VCaP (cell line): ENCODE data around the gene KYAT1.

Experiments
- H3K27ac ChIP-seq: fragments of 450-650 bp; 2 replicates; pipeline ENCODE4 v1.5.1; 2017
- TF ChIP-seq, protein P1 (sequence below): fragments of 450-650 bp; conservative IDR thresholded peaks from 2 replicates; pipeline ENCODE4 v1.5.1; 2017; ENCODE audit warnings: mild to moderate bottlenecking, moderate library complexity

The KYAT1 gene

DNA sequence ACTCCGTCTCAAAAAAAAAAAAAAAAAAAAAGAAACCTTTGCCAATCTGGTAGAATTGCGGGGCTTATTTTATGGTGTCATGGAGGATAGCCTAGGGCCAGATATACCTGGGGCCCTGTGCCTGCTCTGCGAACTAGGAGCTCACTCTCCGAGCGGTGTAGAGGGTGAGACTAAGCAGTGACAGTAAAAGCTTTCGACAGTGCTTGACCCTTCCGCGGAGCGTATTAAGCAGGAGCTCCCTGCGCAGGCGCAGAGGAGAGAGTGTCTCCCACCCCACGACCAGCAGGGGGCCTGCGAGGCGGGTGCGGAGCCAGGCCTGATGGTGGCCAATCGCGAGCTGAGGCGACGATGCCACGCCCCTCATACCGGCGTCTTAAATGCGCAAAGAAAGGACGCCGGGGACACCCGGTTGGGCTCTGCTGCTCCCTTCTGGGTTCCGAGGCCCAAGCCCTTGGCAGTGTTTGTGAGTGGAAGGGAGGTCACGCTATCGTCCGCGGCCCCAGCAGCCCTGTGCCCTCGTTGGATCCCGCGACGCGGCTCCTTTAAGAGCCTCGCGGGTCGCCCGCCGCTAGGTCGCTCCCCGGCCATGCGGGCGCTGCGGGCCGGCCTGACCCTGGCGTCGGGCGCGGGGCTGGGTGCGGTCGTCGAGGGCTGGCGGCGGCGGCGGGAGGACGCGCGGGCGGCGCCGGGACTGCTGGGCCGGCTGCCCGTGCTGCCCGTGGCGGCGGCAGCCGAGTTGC lies 63.5 kb downstream of the KYAT1 start, which contains the start of gene ENDOG:
TSS of gene ENDOG (plus strand) at position 402 of the 740 bp plus-strand sequence. CDS start at position 587, 185 bp downstream.
- TF ChIP-seq, protein P1, sequence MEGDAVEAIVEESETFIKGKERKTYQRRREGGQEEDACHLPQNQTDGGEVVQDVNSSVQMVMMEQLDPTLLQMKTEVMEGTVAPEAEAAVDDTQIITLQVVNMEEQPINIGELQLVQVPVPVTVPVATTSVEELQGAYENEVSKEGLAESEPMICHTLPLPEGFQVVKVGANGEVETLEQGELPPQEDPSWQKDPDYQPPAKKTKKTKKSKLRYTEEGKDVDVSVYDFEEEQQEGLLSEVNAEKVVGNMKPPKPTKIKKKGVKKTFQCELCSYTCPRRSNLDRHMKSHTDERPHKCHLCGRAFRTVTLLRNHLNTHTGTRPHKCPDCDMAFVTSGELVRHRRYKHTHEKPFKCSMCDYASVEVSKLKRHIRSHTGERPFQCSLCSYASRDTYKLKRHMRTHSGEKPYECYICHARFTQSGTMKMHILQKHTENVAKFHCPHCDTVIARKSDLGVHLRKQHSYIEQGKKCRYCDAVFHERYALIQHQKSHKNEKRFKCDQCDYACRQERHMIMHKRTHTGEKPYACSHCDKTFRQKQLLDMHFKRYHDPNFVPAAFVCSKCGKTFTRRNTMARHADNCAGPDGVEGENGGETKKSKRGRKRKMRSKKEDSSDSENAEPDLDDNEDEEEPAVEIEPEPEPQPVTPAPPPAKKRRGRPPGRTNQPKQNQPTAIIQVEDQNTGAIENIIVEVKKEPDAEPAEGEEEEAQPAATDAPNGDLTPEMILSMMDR = peak; percentile 96
- peak within 1 kb of the TSS; percentile 89 for H3K27ac ChIP-seq

DNA sequence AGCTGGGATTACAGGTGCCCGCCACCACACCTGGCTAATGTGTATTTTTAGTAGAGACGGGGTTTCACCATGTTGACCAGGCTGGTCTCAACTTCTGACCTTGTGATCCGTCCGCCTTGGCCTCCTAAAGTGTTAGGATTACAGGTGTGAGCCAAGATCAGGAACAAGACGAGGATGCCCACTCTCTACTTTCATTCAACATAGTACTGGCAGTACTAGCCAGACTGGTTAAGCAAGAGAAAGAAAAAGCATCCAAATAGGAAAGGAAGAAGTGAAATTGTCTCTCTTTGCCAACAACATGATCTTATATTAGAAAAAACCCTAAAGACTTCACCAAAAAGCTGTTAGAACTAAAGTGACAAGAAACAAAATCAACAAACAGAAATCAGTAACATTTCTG lies 70.9 kb downstream of the KYAT1 start:
- TF ChIP-seq, protein P1 = no peak
- H3K27ac ChIP-seq = peak overlapping the region; percentile 7

DNA sequence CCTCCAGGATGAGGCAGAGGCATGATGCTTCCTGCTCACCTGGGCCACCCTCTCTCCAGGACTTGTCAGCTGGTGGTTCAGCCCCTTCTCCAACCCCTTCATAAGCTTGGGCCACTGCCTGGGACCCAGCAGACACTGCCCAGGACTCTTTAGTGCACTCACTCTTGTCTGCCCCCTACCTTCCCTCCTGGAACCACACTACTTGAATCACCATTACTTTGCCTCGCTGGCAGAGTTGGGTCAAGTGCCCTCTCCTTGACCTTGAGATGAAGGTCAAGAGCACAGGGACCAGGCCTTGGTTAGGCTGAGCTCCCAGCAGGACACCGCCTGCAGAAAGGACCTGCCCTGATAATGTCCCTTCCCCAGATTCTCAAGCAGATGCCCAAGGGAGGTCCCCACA lies 71.9 kb downstream of the KYAT1 start:
- TF ChIP-seq, protein P1 = no peak
- H3K27ac ChIP-seq = no peak overlapping the region

DNA sequence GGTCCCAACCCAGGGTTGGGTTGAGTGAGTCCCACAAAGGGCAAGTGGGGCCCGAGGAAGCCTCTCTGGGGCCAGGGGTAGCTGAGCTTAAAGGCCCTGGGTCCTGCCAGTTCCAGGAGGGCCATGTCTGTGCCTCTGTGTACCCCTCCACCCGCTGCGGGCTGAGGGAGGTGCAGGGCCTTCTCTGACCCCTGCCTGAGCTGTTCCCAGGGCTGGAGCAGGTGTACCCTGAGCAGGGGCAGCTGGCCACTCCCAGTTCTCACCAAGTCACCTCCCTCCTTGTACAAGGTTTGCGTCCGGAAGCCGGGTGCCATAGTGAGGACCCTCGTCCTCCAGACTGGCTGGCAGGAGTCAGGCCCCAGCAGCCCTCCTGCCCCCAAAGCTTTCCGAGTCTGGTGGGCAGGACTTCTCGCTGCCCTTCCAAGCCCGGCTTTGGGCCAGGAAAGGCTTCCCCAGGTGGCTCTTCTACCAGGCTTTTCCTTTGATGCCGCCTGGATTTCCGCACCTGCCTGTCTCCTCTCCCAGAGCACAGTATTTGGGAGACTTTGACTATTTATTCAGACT lies 72.6 kb downstream of the KYAT1 start:
- TF ChIP-seq, protein P1 = no peak
- no peak overlapping the region for H3K27ac ChIP-seq

DNA sequence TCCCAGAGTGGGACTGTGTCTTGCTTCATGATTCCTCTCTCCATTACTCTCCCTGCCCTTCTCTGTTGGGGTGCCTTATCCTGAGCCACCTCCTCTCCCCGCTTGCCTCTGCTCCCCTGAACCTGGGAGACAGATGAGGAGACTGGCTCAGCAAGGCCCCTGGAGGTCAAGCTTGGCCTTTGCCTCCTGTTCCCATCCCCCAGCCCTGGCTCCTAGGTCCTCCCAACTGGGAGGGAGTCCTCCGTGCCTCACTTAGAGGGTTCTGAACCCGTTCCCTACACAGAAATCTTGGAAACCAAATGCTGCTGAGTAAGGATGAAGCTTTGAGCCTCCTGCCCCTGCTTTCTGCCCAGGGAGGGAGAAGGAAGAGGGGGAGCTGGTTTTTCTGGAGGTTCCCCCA lies 73.2 kb downstream of the KYAT1 start:
- no peak overlapping the region for H3K27ac ChIP-seq
- TF ChIP-seq, protein P1 = no peak

DNA sequence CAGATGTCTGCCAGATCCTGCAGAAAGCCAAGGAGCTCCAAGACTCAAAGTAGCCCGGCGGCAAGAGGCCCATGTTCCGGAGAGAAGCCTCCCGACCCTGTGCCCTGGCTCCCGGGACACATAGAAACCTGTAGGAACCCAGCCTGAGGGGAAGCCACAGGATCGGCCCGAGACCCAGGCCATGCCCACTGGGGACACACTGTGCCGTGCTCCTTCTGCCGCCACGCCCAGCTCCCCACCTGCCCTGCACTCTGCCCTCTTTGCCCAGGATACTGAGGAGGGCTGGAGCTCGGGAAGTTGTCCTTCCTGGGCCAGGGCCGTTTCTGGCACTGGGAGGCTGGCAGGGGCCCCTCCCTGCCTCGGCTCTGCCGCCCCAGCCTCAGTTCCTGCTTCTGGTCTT lies 73.9 kb downstream of the KYAT1 start:
- TF ChIP-seq, protein P1 = no peak
- H3K27ac ChIP-seq = no peak overlapping the region

DNA sequence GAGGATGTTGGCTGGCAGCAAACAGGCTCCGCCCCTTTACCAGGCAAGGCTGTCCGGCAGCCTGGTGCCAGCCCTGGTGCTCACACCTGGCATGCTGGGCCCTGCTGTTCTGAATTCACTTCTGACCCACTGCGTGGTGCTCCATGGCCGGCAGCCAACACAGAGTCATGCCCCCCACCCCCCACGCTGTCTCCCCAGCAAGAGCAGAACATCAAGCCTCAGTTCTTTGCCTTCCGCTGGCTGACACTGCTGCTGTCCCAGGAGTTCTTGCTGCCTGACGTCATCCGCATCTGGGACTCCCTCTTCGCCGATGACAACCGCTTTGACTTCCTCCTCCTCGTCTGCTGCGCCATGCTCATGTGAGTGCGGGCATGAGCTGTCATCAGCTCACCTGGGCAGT lies 76.1 kb downstream of the KYAT1 start:
- TF ChIP-seq, protein P1 = no peak
- H3K27ac ChIP-seq = no peak overlapping the region
